ENCODE data around the gene KLHDC3. TPM values are rescaled to one million over a fixed set of nuclear protein-coding genes. Genes with fewer than 3 reads are reported as not detected.

The KLHDC3 gene
- total and polyA plus RNA-seq, 9 of the 15 experiments (the other 6 are each of a cell fraction or from before 2014, with no cell fraction given): 4.5 to 171 (median 107) TPM

- H3K27ac ChIP-seq (ENCODE audit: extremely low read depth, low read depth, low read length): no peak overlapping the region
- no peak overlapping the region for H2AFZ ChIP-seq (ENCODE audit: low read depth, low read length)
- no peaks in the 10 kb centered on the region for H3K9me3 ChIP-seq (replicated peaks; ENCODE audit: control insufficient read depth, insufficient read depth, low read depth, low read length)
- intact Hi-C loops (cut with micrococcal nuclease): no loop called here
- no peak for DNase-seq (ENCODE audit: extremely low read depth in 1 of 4, low spot score in 3 of 4)
- no peaks in the 10 kb centered on the region for H3K4me1 ChIP-seq (replicated peaks in 1 of 2; ENCODE audit: control insufficient read depth in 2 of 2, insufficient read depth in 2 of 2, low read length in 2 of 2)
- ChIA-PET POLR2A (interaction anchor here (0.6 to 5.7 kb wide), 7 partner anchors 8 to 109 kb away, joined by 3 to 22 read pairs (median 4); partner anchors contain the start of genes CUL7 and RRP36), CTCF (ENCODE audit: low intra/inter-chr PET ratio) (no interaction called here)
- TF ChIP-seq, protein P1, sequence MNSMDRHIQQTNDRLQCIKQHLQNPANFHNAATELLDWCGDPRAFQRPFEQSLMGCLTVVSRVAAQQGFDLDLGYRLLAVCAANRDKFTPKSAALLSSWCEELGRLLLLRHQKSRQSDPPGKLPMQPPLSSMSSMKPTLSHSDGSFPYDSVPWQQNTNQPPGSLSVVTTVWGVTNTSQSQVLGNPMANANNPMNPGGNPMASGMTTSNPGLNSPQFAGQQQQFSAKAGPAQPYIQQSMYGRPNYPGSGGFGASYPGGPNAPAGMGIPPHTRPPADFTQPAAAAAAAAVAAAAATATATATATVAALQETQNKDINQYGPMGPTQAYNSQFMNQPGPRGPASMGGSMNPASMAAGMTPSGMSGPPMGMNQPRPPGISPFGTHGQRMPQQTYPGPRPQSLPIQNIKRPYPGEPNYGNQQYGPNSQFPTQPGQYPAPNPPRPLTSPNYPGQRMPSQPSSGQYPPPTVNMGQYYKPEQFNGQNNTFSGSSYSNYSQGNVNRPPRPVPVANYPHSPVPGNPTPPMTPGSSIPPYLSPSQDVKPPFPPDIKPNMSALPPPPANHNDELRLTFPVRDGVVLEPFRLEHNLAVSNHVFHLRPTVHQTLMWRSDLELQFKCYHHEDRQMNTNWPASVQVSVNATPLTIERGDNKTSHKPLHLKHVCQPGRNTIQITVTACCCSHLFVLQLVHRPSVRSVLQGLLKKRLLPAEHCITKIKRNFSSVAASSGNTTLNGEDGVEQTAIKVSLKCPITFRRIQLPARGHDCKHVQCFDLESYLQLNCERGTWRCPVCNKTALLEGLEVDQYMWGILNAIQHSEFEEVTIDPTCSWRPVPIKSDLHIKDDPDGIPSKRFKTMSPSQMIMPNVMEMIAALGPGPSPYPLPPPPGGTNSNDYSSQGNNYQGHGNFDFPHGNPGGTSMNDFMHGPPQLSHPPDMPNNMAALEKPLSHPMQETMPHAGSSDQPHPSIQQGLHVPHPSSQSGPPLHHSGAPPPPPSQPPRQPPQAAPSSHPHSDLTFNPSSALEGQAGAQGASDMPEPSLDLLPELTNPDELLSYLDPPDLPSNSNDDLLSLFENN (IDR thresholded peaks at IDR 0.05; ENCODE audit: low read depth in 2 of 2, low read length in 2 of 2): no peak
- TF ChIP-seq ELF4 (CRISPR knock-in tag; IDR thresholded peaks at IDR 0.05): no peak
- no peak for TF ChIP-seq SMAD1 (IDR thresholded peaks at IDR 0.05; ENCODE audit: low read depth, low read length, partially characterized antibody)
- no peak for TF ChIP-seq ZKSCAN3 (CRISPR knock-in tag; IDR thresholded peaks at IDR 0.05)
- no peak for TF ChIP-seq THAP7 (CRISPR knock-in tag; IDR thresholded peaks at IDR 0.05)
- TF ChIP-seq MCM2 (IDR thresholded peaks at IDR 0.05; ENCODE audit: low read depth): no peak
- no peak for TF ChIP-seq MAZ (CRISPR knock-in tag; conservative IDR thresholded peaks at IDR 0.05 in 1 of 2, IDR thresholded peaks at IDR 0.05 in 1 of 2)
- TF ChIP-seq MYBL2 (IDR thresholded peaks at IDR 0.05; ENCODE audit: low read depth): no peak
- no peak for TF ChIP-seq MYBL2 (CRISPR knock-in tag; IDR thresholded peaks at IDR 0.05; ENCODE audit: borderline replicate concordance)
- TF ChIP-seq, protein P2, sequence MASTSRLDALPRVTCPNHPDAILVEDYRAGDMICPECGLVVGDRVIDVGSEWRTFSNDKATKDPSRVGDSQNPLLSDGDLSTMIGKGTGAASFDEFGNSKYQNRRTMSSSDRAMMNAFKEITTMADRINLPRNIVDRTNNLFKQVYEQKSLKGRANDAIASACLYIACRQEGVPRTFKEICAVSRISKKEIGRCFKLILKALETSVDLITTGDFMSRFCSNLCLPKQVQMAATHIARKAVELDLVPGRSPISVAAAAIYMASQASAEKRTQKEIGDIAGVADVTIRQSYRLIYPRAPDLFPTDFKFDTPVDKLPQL (IDR thresholded peaks at IDR 0.05; ENCODE audit: extremely low read depth, insufficient read length): no peak
- 82% methylated on average over 4 of the region's 4 CpGs for WGBS (ENCODE audit: insufficient coverage, low coverage, missing lambda C conversion rate)
- ATAC-seq: no peak
- no peaks in the 10 kb centered on the region for H3K79me2 ChIP-seq (ENCODE audit: control insufficient read depth, insufficient read depth, low read length)
- peaks cover 71% of the 10 kb centered on the region for H3K36me3 ChIP-seq (ENCODE audit: control insufficient read depth, insufficient read depth, low read length)
- H3K4me2 ChIP-seq (ENCODE audit: insufficient read depth, low read length): no peak overlapping the region
- H3K4me3 ChIP-seq: no peak overlapping the region
- in situ Hi-C loops (cut with MboI): no loop called here
- FAIRE-seq: no peak
- no peaks in the 10 kb centered on the region for H3K9me1 ChIP-seq (ENCODE audit: control insufficient read depth, insufficient read depth, low read length)
- H4K20me1 ChIP-seq (replicated peaks; ENCODE audit: control insufficient read depth, insufficient read depth, low read length): no peaks in the 10 kb centered on the region; the same call in 1 of the 2 replicates
- H3K9ac ChIP-seq (ENCODE audit: insufficient read depth in 1 of 2, low read depth in 2 of 2, low read length in 2 of 2): no peak overlapping the region
- no TSS peak for BruUV-seq (replicated peaks)
- no peaks in the 10 kb centered on the region for H3K27me3 ChIP-seq (ENCODE audit: control insufficient read depth in 2 of 2, insufficient read depth in 2 of 2, low read length in 2 of 2)
Observed at GRCh38 chr6:43032326-43032725, 18.3 kb downstream of the KLHDC3 start.
